GM19328 (cell line): Measurements from ENCODE around the gene ERFL.

ENCODE experiments used
- ATAC-seq: cut with Tn5 transposase; IDR thresholded peaks from one replicate; pipeline ENCODE4 v1.9.1; 2021; ENCODE audit warnings: mild to moderate bottlenecking, moderate library complexity; ENCODE audit not compliant: unreplicated experiment

The ERFL gene

GRCh38 chr19:41901707-41902360, 26.4 kb downstream of the ERFL start:
- no peak for ATAC-seq

GRCh38 chr19:41898235-41898634, 30.0 kb downstream of the ERFL start:
- ATAC-seq, result no peak

DNA sequence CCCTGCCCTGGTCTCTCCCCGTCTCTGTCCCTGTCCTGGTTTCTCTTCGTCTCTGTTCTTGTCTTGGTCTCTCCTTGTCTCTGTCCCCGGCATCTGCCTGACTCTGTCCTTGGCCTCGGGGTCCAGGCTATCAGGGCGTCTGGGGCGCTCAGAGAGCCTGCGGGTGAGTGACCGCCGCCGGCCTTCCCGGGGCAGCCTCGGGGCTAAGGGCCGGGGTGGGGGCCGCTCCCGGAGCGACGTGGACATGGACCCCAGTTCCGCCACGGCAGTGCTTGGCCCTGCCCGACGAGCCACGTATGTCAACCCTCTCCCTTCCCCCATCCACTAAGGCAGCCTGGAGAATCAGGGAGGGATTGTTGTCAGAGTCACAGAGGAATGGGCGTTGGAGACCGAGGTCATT, 30.4 kb downstream of the ERFL start:
- ATAC-seq, result no peak

- ATAC-seq, result no peak
These were observed 31.1 kb downstream of the ERFL start for GRCh38 chr19:41897181-41897580.

DNA sequence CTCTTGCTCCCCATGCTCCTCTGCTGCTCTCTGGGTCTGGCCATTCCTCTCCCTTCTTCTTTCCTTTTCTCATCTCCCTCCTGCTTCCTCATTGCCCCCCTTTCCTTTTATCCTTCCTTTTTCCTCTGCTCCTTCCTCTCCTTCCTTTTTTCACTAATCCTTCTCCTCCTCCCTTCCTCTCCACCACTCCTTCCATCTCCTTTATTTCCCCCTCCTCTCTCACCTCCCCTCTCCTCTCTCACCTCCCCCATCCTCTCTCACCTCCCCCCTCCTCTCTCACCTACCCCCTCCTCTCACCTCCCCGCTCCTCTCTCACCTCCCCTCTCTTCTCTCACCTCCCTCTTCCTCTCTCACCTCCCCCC, 31.7 kb downstream of the ERFL start:
- no peak for ATAC-seq

GRCh38 chr19:41895745-41896580, 32.3 kb downstream of the ERFL start:
- no peak for ATAC-seq

DNA sequence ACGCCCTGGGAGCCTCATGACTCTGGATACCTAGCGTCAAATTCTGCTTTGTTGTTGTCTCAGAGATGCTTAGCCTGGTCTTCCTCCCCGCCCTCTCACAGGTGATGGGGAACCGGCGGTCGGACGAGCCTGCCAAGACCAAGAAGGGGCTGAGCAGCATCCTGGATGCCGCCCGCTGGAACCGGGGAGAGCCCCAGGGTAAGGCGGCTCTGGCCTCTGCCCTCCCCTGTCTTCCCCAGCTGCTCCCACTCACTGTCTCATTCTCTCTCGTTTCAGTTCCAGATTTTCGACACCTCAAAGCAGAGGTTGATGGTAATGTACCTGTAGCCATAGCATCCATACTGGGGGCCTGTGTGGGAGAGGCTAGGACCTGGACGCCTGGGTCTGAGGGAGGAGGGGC, 33.9 kb downstream of the ERFL start:
- ATAC-seq, result no peak

DNA sequence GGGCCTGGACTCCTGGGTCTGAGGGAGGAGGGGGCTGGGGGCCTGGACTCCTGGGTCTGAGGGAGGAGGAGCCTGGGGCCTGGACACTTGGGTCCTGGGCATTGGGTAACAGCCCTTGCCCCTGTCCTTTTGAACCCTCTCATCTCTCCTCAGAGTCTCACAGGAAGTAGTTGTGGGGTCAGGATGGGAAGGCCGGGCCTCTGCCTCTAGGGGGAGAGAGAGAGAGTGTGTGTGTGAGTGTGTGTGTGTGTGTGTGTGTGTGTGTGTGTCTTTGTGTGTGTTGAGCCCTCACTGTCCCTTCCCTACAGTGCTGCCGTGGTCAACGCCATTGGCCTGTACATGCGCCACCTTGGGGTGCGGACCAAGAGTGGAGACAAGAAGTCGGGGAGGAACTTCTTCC, 34.4 kb downstream of the ERFL start:
- no peak for ATAC-seq

GRCh38 chr19:41892173-41892902, 35.9 kb downstream of the ERFL start:
- no peak for ATAC-seq

GRCh38 chr19:41890936-41891335, 37.3 kb downstream of the ERFL start:
- ATAC-seq, result no peak

GRCh38 chr19:41889896-41890295, 38.4 kb downstream of the ERFL start:
- ATAC-seq, result no peak

DNA sequence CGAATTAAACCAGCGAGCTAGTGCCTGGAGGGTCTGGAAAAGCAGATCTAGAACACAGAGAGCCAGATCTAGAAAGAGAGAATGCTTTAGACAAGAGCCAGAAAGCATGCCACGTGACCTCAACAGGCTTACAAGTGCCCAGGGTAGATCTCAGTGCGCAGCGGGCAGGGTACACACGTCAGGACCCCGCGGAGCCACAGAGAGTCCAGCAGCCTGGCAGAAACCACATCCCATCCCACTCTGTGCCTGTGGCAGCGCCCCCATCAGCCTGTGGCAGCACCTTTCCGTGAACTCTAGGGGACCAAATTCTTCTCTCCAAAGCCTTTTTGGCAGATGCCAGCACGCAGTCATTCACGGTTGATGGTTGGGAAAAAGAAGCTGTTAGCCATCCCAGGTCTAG, 39.3 kb downstream of the ERFL start:
- no peak for ATAC-seq

GRCh38 chr19:41887711-41888382, 40.4 kb downstream of the ERFL start:
- ATAC-seq, result no peak

DNA sequence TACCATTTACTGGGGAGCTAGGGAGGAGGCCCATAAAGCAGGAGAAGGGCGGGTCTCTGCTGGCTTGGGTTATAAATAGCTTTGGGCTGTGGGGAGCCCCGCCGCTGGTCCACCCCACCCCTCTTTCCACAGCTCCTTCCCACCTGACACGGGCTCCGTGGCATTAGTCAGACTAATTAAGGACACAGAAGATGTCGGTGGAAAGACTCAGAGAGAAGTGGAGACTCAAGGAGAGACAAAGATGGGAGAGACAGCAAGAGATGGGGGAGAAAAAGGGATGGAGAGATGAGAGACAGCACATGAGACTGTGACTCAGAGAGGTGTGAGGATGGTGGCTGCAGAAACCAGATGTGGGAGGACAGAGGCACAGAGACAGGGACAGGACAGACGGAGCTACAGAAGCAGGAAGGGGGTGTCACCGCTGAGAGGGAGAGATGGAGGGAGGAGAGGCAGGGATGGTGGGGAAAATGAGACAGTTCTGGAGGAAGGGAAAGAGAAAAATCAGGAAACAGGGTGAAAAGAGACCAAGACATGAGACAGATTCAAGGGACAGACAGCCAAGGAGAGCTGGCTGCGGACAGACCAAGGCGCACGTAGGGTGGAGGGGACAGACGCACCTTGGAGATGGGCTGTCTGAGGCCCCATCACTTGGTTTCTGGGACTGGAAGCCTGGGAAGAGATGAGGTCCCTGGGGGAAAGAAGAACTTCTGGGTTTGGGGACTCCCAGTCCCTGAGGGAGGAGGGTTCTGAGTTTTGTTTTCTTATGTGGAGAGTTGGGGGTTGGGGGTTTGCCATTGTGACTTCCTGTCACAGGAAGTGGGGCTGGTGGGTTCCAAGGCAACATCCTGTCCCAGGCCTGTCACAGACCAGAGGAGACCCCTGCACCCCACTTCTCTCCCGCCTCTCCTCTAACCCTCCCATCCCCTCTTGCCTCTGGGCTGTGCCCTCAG, 41.2 kb downstream of the ERFL start:
- no peak for ATAC-seq

DNA sequence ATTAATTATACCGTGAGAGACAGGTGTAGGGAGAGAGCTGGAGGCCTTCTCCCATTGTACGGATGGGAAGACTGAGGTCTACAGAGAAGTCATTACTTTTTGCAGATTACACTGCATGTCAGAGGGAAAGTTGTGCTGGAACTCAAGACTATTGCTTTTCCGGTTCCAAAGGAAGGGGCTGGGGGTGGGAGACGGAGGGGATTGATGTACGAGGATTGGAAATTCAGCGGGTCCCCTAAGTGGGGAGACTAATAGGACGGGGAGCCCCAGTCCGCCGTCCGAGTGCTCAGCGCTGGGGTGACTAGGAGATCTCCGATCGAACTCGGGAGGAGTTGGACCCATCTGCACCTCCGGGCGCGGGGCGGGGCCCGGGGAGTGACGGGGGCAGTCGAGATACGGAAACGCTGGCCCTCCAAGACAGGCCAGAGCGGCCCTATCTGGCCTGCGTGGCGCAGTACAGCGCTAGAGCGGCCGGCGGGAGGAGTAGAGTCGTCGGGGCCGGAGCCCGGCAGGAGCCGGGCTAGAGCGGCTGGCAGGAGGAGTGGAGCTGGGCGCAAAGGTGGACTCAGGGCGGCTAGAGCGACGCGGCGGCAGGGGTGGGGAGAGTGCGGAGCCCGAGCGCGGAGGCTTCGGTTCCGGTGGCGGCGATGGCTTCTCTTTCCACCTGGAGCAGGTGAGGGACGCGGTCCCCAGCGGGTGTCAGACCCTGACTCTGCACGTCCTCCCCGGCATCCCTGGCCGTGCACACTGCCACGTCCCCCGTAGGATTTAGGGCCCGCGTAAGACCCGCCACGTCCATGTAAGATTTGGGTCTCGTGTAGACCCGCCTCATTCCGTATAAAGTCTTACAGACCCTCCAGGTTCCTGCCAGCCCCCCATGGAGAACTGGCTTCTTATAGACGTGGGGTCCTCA, 44.2 kb downstream of the ERFL start:
- peak; percentile 64 for ATAC-seq

GRCh38 chr19:41883463-41883820, 44.8 kb downstream of the ERFL start:
- no peak for ATAC-seq

GRCh38 chr19:41882568-41883462, 45.4 kb downstream of the ERFL start, which contains the start of gene ARHGEF1:
ARHGEF1 (plus strand) TSS chr19:41883184; CDS start chr19:41888083, 4,899 bp downstream.
- no peak for ATAC-seq

DNA sequence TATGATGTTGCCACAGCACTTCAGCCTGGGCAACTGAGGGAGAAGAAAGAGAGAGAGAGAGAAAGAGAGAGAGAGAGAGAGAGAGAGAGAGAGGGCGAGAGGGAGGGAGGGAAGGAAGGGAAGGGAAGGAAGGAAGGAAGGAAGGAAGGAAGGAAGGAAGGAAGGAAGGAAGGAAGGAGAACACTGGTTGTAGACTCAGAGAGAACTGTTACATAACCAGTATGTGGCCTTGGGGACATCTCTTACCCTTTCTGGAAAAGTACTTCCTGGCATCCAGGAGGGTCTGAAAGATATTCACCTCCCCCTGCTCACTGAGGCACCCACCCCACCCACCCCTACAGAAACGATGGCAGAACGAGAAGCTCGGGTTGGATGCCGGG, 47.9 kb downstream of the ERFL start:
- no peak for ATAC-seq
